GM23248 (cell line): ENCODE data around the gene DNAJB4.

Experiments
- EZH2 ChIP-seq: fragments of 200-600 bp; sonication (generic); IDR thresholded peaks from 2 replicates; pipeline ENCODE4 v1.6.1; 2018; ENCODE audit warnings: antibody characterized with exemption, mild to moderate bottlenecking; ENCODE audit not compliant: insufficient read depth, poor library complexity, severe bottlenecking
- EZH2phosphoT487 ChIP-seq: fragments of 200-600 bp; sonication (generic); IDR thresholded peaks from 2 replicates; pipeline ENCODE4 v1.6.1; 2018; ENCODE audit warnings: antibody characterized with exemption, moderate library complexity, mild to moderate bottlenecking, low read depth; ENCODE audit not compliant: insufficient read depth

GRCh38 chr1:78005448-78005722 is 646 bp downstream of the DNAJB4 start:
- TF ChIP-seq EZH2, result no peak
- TF ChIP-seq EZH2phosphoT487, result no peak
